DND-41 (cell line): ENCODE results near the gene PGLYRP1.

Source experiments
- ATAC-seq: fragments of 200-7000 bp; cut with Tn5 transposase; 3 replicates; pipeline ENCODE4 v1.9.1; 2021; ENCODE audit warnings: low read depth; ENCODE audit not compliant: insufficient read depth
- DNase-seq: peaks from one replicate; pipeline ENCODE4 v3.0.0-alpha.2; 2020
- H2AFZ ChIP-seq: 2 replicates; pipeline ENCODE4 v1.6.0; 2012; ENCODE audit warnings: low read depth, low read length
- H3K27ac ChIP-seq: 2 replicates; pipeline ENCODE4 v1.5.1; 2012; ENCODE audit warnings: low read length, inconsistent platforms
- H3K27me3 ChIP-seq: fragments of 200-600 bp; sonication (generic); 2 replicates; pipeline ENCODE4 v1.6.0; 2012; ENCODE audit warnings: low read length, mild to moderate bottlenecking, inconsistent platforms; ENCODE audit not compliant: insufficient read depth, poor library complexity
- H3K36me3 ChIP-seq: 2 replicates; pipeline ENCODE4 v1.5.1; 2012; ENCODE audit warnings: low read length, inconsistent platforms; ENCODE audit not compliant: insufficient read depth
- H3K4me1 ChIP-seq: 2 replicates; pipeline ENCODE4 v1.5.1; 2012; ENCODE audit warnings: mild to moderate bottlenecking, low read length; ENCODE audit not compliant: insufficient read depth
- H3K4me2 ChIP-seq: 2 replicates; pipeline ENCODE4 v1.6.0; 2012; ENCODE audit warnings: mild to moderate bottlenecking, moderate library complexity, low read length, inconsistent platforms; ENCODE audit not compliant: insufficient read depth
- H3K4me3 ChIP-seq, 2 experiments: fragments of 200-600 bp in 1 of 2; shearing (Covaris generic) in 1 of 2; 2 replicates each; pipeline ENCODE4 v1.5.1; 2012 to 2016; ENCODE audit warnings: inconsistent platforms in 2 of 2, low read length in 2 of 2, mild to moderate bottlenecking in 2 of 2, low read depth in 1 of 2, moderate library complexity in 1 of 2
- H3K79me2 ChIP-seq: 2 replicates; pipeline ENCODE4 v1.6.0; 2012; ENCODE audit warnings: low read length, inconsistent platforms; ENCODE audit not compliant: insufficient read depth
- H3K9ac ChIP-seq: 2 replicates; pipeline ENCODE4 v1.6.0; 2012; ENCODE audit warnings: low read depth, mild to moderate bottlenecking, inconsistent platforms, low read length, moderate library complexity
- H3K9me3 ChIP-seq: 2 replicates; pipeline ENCODE4 v1.5.1; 2012; ENCODE audit warnings: low read length, moderate library complexity, mild to moderate bottlenecking, inconsistent platforms; ENCODE audit not compliant: insufficient read depth, severe bottlenecking
- H4K20me1 ChIP-seq: 2 replicates; pipeline ENCODE4 v1.6.0; 2012; ENCODE audit warnings: low read length; ENCODE audit not compliant: insufficient read depth
- EZH2 ChIP-seq: IDR thresholded peaks from 3 replicates; pipeline ENCODE4 v1.6.1; 2012; ENCODE audit warnings: borderline replicate concordance, low read depth, mild to moderate bottlenecking, moderate library complexity, low read length, inconsistent platforms; ENCODE audit not compliant: severe bottlenecking
- TF ChIP-seq, protein P1 (sequence below): IDR thresholded peaks from 2 replicates; pipeline ENCODE4 v1.5.1; 2012; ENCODE audit warnings: borderline replicate concordance, low read length, moderate library complexity, mild to moderate bottlenecking; ENCODE audit not compliant: poor library complexity, severe bottlenecking; ENCODE audit errors: extremely low read depth

The PGLYRP1 gene, protein sequence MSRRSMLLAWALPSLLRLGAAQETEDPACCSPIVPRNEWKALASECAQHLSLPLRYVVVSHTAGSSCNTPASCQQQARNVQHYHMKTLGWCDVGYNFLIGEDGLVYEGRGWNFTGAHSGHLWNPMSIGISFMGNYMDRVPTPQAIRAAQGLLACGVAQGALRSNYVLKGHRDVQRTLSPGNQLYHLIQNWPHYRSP

GRCh38 chr19:46022431-46023310 is at the start of gene PGLYRP1:
PGLYRP1 (minus strand) TSS chr19:46023053; CDS start chr19:46023021, 32 bp downstream.
- Histone ChIP-seq H3K79me2 (no peaks in the 10 kb centered on the region), H3K27ac (no peak within 1 kb of the TSS), H3K9ac (no peak within 1 kb of the TSS), H3K27me3 (no peaks in the 10 kb centered on the region), H3K36me3 (peaks cover 11% of the 10 kb centered on the region; the same call in 1 of the 2 replicates), H2AFZ (no peak within 1 kb of the TSS), H3K4me2 (no peak within 1 kb of the TSS), H3K4me3 (no peak within 1 kb of the TSS), H4K20me1 (no peaks in the 10 kb centered on the region), H3K4me1 (no peaks in the 10 kb centered on the region), H3K9me3 (no peaks in the 10 kb centered on the region)
- ATAC-seq (no peak), DNase-seq (no peak)
- no peak for TF ChIP-seq EZH2
- TF ChIP-seq, protein P1, sequence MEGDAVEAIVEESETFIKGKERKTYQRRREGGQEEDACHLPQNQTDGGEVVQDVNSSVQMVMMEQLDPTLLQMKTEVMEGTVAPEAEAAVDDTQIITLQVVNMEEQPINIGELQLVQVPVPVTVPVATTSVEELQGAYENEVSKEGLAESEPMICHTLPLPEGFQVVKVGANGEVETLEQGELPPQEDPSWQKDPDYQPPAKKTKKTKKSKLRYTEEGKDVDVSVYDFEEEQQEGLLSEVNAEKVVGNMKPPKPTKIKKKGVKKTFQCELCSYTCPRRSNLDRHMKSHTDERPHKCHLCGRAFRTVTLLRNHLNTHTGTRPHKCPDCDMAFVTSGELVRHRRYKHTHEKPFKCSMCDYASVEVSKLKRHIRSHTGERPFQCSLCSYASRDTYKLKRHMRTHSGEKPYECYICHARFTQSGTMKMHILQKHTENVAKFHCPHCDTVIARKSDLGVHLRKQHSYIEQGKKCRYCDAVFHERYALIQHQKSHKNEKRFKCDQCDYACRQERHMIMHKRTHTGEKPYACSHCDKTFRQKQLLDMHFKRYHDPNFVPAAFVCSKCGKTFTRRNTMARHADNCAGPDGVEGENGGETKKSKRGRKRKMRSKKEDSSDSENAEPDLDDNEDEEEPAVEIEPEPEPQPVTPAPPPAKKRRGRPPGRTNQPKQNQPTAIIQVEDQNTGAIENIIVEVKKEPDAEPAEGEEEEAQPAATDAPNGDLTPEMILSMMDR = no peak

DNA sequence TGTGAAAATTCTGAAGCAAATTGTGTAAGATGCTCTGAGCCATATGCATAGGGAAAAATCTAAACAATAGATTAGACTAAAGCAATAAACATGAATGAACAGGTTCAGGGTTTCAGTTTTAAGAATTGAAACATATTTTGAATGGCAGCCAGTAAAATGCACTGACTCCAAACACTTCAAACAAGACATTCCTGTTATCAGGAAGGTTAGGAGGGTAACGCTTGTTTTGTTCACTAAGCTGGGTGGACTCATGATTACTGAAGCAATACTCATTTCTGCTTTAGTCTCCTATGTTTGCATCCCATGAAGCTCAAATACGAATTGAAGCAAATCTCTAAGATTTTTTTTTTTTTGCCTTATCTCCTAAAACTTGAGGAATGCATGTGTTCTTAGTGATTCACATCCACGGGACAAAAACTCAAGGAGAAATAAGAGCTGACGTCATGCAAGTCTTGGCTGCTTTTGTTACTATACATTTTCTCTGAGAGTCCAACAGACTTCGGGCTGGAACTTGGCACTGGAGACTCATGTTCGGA is 47.0 kb upstream of the PGLYRP1 start:
- Histone ChIP-seq H3K36me3 (no peaks in the 10 kb centered on the region), H3K9ac (no peak overlapping the region), H3K9me3 (no peaks in the 10 kb centered on the region), H3K27me3 (peaks cover 54% of the 10 kb centered on the region), H3K4me1 (no peaks in the 10 kb centered on the region), H3K79me2 (no peaks in the 10 kb centered on the region), H3K4me2 (no peak overlapping the region), H3K4me3 (no peak overlapping the region), H2AFZ (no peak overlapping the region), H4K20me1 (no peaks in the 10 kb centered on the region), H3K27ac (no peak overlapping the region)
- no peak for TF ChIP-seq EZH2
- TF ChIP-seq, protein P1 = no peak
- no peak for ATAC-seq
- DNase-seq = no peak

DNA sequence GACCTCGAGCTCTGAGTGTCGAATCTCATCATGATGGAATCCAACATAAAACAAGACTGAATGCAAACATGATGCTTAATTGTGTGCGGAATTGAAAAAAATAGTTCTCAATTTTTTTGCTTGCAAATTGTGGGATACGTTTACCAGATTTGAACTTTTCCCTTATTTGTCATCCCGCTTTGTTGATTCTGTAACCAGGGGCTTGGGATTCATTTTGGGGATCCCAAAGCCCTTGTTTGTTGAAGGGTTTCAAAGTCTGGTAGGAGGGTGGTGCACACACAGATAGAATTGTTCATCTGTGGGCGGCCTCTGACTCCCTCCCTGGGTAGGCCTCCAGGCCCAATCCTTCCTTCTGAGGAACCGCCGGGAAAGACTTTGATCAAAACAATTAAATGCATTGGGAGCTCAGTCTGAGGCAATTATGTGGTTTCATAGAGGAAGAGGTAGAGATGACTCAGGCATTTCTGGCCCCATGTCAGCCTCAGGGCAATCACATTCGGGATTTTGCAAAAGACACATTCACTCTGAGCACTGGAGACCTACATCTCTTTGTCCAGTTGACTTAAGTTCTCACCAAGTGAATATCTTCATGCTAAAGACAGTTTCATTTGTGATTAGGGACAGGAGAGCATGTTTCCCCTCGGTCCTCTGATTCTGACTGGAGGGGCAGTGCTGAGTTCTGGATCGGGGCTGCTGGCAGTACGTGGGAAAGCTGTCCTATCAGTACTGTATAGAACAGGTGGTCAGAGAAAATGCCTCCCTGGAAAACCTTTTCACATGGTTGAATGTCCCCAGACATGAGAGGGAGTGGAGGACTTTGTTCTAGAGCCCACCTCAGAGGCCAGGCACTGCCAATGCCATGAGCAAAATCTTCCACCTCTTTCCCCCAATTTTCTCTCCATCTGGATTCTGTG is 45.7 kb upstream of the PGLYRP1 start:
- H3K36me3 ChIP-seq = no peaks in the 10 kb centered on the region
- H4K20me1 ChIP-seq = no peaks in the 10 kb centered on the region
- no peak overlapping the region for H2AFZ ChIP-seq
- H3K27ac ChIP-seq = no peak overlapping the region
- TF ChIP-seq, protein P1 = no peak
- peak; percentile 33 for TF ChIP-seq EZH2
- peaks cover 45% of the 10 kb centered on the region for H3K27me3 ChIP-seq
- H3K9ac ChIP-seq = no peak overlapping the region
- H3K4me2 ChIP-seq = no peak overlapping the region
- H3K4me1 ChIP-seq = no peaks in the 10 kb centered on the region
- ATAC-seq = no peak
- H3K4me3 ChIP-seq = no peak overlapping the region
- H3K79me2 ChIP-seq = no peaks in the 10 kb centered on the region
- DNase-seq = no peak
- H3K9me3 ChIP-seq = no peaks in the 10 kb centered on the region
